AG04450 (cell line): ENCODE data around the gene NPTX1. TPM values are rescaled to one million over a fixed set of nuclear protein-coding genes. Genes with fewer than 3 reads are reported as not detected.

Experiments used
- CTCF ChIA-PET: fragments of 300-600, 350-600 bp; formaldehyde crosslinking; extraction: SDS; loops from one replicate; lab custom pipeline; 2022; ENCODE audit warnings: antibody characterized with exemption, inconsistent platforms; lab: Charles Lee
- POLR2A ChIA-PET: fragments of 350-600 bp; formaldehyde crosslinking; extraction: SDS; loops from one replicate; lab custom pipeline; 2021; ENCODE audit warnings: antibody characterized with exemption, inconsistent platforms; lab: Yijun Ruan, JAX
- DNase-seq: peaks from one replicate; pipeline ENCODE4 v3.0.0-alpha.2; 2011; ENCODE audit warnings: low read depth, low spot score
- H3K27ac ChIP-seq: one replicate; pipeline ENCODE4 v1.5.1; 2012; ENCODE audit warnings: low read depth, low read length, control low read depth
- H3K27me3 ChIP-seq: one replicate; pipeline ENCODE4 v1.6.0; 2012; ENCODE audit warnings: low read length; ENCODE audit not compliant: control insufficient read depth, insufficient read depth
- H3K4me3 ChIP-seq: 2 replicates; pipeline ENCODE4 v1.5.1; 2011; ENCODE audit warnings: mild to moderate bottlenecking, low read depth, low read length, control low read depth
- H3K9me3 ChIP-seq: 2 replicates; pipeline ENCODE4 v1.5.1; 2012; ENCODE audit warnings: low read length; ENCODE audit not compliant: control insufficient read depth, insufficient read depth
- CTCF ChIP-seq: IDR thresholded peaks from 2 replicates; pipeline ENCODE4 v1.5.1; 2011; ENCODE audit warnings: low read depth, low read length, control low read depth, inconsistent platforms
- polyA plus RNA-seq: library from polyadenylated mRNA; depleted of rRNA; stranded (reverse); fragments of >200 nt; gene quantifications from 2 replicates; pipeline ENCODE4 v1.2.3, GENCODE V29; 2011

Gene NPTX1
- polyA plus RNA-seq, 1 experiment: 6.5 TPM

- H3K27ac ChIP-seq: no peak overlapping the region
- H3K9me3 ChIP-seq: no peaks in the 10 kb centered on the region; the same call in 1 of the 2 replicates
- TF ChIP-seq CTCF: no peak
- CTCF ChIA-PET: interaction anchor here (0.8 kb wide), 1 partner anchor 52 kb away, joined by 3 read pairs; no protein-coding TSS in a partner anchor
- H3K27me3 ChIP-seq: peaks cover 65% of the 10 kb centered on the region
- no peak for DNase-seq
- H3K4me3 ChIP-seq: no peak overlapping the region
- POLR2A ChIA-PET: no interaction called here
These were observed 2.8 kb upstream of the NPTX1 start for GRCh38 chr17:80479246-80479566.

- Histone ChIP-seq H3K27ac (no peak overlapping the region), H3K4me3 (peak overlapping the region; percentile 39; the same call in 1 of the 2 replicates), H3K27me3 (peaks cover 70% of the 10 kb centered on the region), H3K9me3 (no peaks in the 10 kb centered on the region; the same call in 1 of the 2 replicates)
- DNase-seq: no peak
- TF ChIP-seq CTCF: no peak
- POLR2A ChIA-PET: interaction anchor here (0.6 kb wide), 1 partner anchor 247 kb away, joined by 5 read pairs; no protein-coding TSS in a partner anchor
- CTCF ChIA-PET: no interaction called here
These were observed 2.3 kb upstream of the NPTX1 start for GRCh38 chr17:80478487-80479245.

DNA sequence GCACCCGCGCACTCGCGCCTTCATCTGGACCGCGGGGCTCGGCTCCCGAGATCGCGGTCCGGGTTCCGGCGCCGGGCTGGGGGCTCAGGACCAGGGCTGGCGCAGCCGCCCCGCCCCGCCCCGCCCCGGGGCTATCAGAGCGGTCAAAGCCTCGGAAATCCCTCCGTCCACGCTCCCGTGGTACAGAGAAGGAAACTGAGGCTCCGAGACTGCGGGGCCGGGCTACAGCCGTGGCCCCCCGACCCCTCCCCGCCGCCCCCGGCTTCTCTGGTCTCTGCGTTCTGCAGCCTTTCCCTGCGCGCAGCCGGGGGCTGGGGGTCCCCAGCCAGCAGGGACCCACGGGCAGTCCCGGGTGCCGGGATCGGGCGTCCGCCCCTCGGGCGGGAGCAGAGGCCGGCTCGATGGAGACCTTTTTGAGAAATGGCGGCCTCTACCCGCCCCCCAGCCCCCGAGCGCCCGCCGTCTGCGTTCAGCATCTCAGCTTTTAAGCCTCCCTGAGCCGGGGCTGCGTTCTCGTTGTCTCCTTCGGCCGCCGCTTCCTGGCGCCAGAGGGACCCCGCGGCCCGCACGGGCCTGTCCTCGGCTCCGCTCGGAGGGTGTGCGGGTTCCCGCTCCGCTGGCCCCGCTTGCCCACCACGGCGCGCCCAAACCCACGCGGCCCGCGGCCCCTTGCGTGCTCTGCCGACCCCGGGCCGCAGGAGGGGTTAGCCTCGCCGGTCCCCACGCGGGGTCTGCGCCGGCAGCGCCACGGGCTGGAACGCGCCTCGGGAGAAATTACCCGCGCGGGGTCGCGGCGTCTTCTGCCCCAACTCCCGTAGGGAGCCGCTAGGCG lies 1.5 kb upstream of the NPTX1 start:
- POLR2A ChIA-PET: interaction anchor here (0.6 kb wide), 1 partner anchor 248 kb away, joined by 5 read pairs; no protein-coding TSS in a partner anchor
- Histone ChIP-seq H3K27ac (no peak overlapping the region), H3K27me3 (peaks cover 78% of the 10 kb centered on the region), H3K9me3 (no peaks in the 10 kb centered on the region; the same call in 1 of the 2 replicates), H3K4me3 (peak overlapping the region; percentile 39; the same call in 1 of the 2 replicates)
- CTCF ChIA-PET: interaction anchor here (1.0 kb wide), 1 partner anchor 23 kb away, joined by 3 read pairs; no protein-coding TSS in a partner anchor
- DNase-seq: no peak
- peak; percentile 71 for TF ChIP-seq CTCF

DNA sequence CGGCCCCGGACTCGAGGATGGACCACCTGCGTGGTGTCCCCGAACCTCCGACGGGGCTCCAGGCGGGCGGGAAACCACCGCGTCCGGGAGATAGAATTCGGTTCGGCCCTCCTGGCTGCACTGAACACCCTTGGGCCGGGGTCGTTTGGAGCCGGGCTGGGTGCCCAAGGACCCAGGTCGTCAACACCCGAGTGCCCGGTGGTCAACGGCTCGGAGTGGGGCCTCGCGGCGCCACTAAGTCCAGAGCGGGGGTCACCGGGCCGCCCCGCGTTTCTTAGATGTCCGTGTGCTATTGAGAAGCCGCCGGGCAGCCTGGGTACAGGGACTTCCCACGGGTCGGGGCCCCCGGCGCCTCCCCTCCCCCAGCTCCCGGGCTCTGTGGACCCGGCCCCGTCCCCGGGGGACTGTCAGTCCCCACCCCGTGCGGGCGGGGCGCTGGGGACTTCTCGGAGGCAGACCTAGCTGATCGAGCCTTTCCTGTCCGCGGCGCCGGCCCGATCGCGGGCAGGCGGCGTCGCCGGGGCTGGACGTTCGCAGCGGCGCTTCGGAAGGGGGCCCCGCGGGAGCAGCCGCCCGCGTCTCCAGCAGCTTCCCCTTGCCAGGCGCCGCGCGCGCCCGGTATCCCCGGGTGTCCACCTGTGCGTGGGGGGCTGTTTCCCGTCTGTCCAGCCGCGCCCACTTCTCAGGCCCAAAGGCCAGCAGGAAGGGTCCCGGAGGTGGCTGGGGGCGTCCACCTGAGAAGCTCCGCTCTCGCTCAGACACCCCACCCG lies 655 bp upstream of the NPTX1 start:
- no peaks in the 10 kb centered on the region; the same call in 1 of the 2 replicates for H3K9me3 ChIP-seq
- CTCF ChIA-PET: interaction anchor here (1.0 kb wide), 1 partner anchor 22 kb away, joined by 3 read pairs; no protein-coding TSS in a partner anchor
- TF ChIP-seq CTCF: no peak
- H3K27ac ChIP-seq: no peak overlapping the region
- H3K27me3 ChIP-seq: peaks cover 76% of the 10 kb centered on the region
- no peak overlapping the region for H3K4me3 ChIP-seq
- no peak for DNase-seq
- POLR2A ChIA-PET: no interaction called here
